Neuron (in vitro differentiated cells): Measurements from ENCODE around the gene UGT1A10.
"Not testable (repeated sequence)": the region's sequence is repeated elsewhere in the genome, so short reads cannot be mapped to it uniquely, and the experiment has no call there.

Source experiments
- H2AFZ ChIP-seq: one replicate; pipeline ENCODE4 v1.6.1; 2013; ENCODE audit warnings: low read depth, mild to moderate bottlenecking, inconsistent platforms, low read length, moderate library complexity
- H3K27me3 ChIP-seq: one replicate; pipeline ENCODE4 v1.6.1; 2013; ENCODE audit warnings: low read length; ENCODE audit not compliant: insufficient read depth
- H3K36me3 ChIP-seq: one replicate; pipeline ENCODE4 v1.6.1; 2013; ENCODE audit warnings: low read length; ENCODE audit not compliant: insufficient read depth
- H3K4me1 ChIP-seq: one replicate; pipeline ENCODE4 v1.6.1; 2013; ENCODE audit warnings: low read length; ENCODE audit not compliant: insufficient read depth
- H3K4me3 ChIP-seq: 2 replicates; pipeline ENCODE4 v1.5.1; 2013; ENCODE audit warnings: mild to moderate bottlenecking, low read length, moderate library complexity
- H3K9me3 ChIP-seq: one replicate; pipeline ENCODE4 v1.6.1; 2013; ENCODE audit warnings: low read length

Gene UGT1A10

DNA sequence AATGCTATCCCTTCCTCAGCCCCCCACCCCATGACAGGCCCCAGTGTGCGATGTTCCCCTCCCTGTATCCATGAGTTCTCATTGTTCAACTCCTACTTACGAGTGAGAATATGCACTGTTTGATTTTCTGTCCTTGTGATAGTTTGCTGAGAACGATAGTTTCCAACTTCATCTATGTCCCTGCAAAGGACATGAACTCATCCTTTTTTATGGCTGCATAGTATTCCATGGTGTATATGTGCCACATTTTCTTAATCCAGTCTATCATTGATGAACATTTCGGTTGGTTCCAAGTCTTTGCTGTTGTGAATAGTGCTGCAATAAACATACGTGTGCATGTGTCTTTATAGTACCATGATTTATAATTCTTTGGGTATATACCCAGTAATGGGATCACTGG is 14.4 kb upstream of the UGT1A10 start:
- H3K9me3 ChIP-seq, H3K36me3 ChIP-seq, H3K4me1 ChIP-seq, H3K4me3 ChIP-seq, H2AFZ ChIP-seq, H3K27me3 ChIP-seq: not testable (repeated sequence)

DNA sequence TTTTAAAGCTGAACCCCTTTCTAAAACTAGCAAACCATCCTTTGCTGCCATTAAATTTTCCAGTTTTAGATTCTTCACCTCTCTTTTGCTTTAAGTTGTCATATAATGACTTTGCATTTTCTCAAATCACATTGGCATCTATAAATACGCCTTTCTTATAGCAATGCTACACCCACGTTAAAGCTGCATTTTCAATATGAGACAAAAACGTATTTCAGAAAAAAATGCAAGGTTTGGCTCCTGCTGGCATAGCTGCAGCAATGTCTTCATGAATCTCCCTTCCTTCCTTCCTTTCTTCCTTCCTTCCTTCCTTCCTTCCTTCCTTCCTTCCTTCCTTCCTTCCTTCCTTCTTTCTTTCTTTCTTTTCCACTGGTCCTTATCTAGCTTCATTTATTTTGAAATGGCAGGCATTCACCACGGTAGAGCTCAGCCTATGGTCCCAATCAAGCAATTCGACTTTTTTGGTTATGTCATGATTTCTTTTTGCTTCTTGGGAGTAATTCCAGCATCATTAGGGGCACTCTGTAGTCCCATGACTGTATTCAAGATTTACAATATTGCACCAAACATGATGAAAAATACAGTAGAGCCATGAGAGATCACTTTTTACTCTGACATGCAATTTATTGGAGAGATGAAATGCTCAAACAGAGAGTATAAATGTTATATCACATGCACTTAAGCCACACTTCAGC is 8.8 kb upstream of the UGT1A10 start:
- Histone ChIP-seq H3K9me3 (no peaks in the 10 kb centered on the region), H3K36me3 (no peaks in the 10 kb centered on the region), H3K4me3 (no peak overlapping the region), H2AFZ (no peak overlapping the region), H3K4me1 (no peaks in the 10 kb centered on the region), H3K27me3 (no peaks in the 10 kb centered on the region)

DNA sequence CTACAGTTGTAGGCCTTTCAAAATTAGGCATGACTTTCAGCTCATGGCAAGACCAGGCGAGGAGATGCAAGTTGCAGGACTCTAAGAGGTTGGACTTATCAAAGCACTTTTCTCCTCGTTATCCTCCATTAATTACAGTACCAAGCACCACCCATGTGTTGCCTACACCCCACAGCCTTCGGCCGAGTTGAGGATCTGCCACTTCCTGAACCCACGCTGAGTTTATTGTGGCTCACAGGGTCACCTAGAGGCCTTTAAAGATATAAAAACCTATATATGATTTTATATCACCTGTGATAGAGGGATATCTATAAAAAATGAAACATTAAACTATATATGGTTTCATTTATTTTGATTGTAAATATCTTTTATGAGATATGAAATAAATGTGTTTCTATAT is 2.6 kb downstream of the UGT1A10 start:
- H3K36me3 ChIP-seq: no peaks in the 10 kb centered on the region
- no peaks in the 10 kb centered on the region for H3K9me3 ChIP-seq
- no peaks in the 10 kb centered on the region for H3K27me3 ChIP-seq
- H3K4me1 ChIP-seq: no peaks in the 10 kb centered on the region
- H2AFZ ChIP-seq: no peak overlapping the region
- H3K4me3 ChIP-seq: no peak overlapping the region

DNA sequence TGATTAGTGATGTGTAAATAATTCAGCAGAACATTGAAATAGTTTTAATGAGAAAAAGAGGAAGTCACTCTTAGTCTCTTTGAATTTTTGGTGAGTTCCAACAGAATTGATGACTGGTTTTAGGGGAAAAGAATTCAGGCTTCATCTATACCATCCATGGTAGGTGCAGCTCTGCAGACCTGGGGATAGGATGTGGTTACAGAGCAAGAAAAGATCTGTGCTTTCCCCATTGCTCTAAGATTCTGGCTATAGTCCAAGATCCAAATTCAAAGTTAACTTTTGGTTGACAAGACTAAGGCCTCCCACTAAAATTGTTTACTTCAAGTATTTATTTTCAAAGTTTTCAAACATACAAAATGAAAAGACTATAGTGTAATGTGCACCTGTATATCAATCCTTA is 3.6 kb downstream of the UGT1A10 start:
- Histone ChIP-seq H3K4me3 (no peak overlapping the region), H2AFZ (no peak overlapping the region), H3K4me1 (no peaks in the 10 kb centered on the region), H3K27me3 (no peaks in the 10 kb centered on the region), H3K36me3 (no peaks in the 10 kb centered on the region), H3K9me3 (no peaks in the 10 kb centered on the region)

DNA sequence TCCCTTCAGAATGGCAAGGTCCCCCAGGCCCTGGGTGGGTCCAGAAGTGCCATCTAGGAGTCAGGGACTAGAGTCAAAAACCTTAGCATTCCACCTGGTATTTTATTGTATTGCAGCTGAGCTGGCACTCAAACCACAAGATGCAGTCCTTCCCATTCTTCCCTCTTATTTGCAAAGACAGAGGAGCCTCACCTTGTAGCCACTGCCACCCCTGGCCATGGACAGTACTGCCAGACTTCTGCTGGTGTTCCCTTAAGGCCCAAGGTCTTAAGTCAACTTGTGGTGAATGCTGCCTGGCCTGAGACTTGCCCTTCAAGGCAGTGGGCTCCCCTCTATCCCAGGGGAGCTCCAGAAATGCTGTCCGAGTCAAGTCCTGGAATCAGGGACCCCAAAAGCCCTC is 6.9 kb downstream of the UGT1A10 start:
- Histone ChIP-seq H3K9me3 (peaks cover 2% of the 10 kb centered on the region), H3K36me3 (no peaks in the 10 kb centered on the region), H3K4me1 (no peaks in the 10 kb centered on the region), H3K4me3 (no peak overlapping the region), H3K27me3 (no peaks in the 10 kb centered on the region), H2AFZ (no peak overlapping the region)

DNA sequence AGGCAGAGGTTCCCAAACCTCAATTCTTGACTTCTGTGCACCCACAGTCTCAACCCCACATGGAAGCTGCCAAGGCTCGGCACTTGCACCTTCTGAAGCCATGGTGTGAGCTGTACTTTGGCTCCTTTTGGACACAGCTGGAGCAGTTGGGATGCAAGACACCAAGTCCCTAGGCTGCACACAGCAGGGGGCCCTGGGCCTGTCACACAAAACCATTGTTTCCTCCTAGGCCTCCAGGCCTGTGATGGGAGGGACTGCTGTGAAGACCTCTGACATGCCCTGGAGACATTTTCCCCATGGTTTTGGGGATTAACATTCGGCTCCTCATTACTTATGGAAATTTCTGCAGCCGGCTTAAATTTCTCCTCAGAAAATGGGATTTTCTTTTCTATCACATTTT is 9.8 kb downstream of the UGT1A10 start:
- H3K4me1 ChIP-seq, H2AFZ ChIP-seq, H3K36me3 ChIP-seq, H3K9me3 ChIP-seq, H3K4me3 ChIP-seq, H3K27me3 ChIP-seq: not testable (repeated sequence)

DNA sequence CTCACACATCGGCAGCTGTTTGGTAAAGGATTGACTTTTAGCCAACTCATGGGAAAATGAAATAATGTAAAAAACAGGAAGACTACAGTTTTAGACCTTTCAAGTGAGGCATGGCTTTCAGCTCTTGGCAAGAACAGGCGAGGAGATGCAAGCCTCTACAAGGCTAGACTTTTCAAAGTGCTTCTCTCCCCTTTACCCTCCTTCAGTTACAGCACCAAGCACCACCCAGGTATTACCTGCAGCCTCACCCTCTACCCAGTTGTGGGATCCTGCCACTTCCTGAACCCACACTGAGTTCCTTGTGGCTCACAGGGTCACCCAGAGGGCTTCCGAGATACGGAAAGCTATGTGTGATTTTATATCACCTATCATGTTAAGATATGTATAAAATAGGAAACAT is 14.7 kb downstream of the UGT1A10 start:
- H2AFZ ChIP-seq: no peak overlapping the region
- no peaks in the 10 kb centered on the region for H3K27me3 ChIP-seq
- H3K4me1 ChIP-seq: no peaks in the 10 kb centered on the region
- no peak overlapping the region for H3K4me3 ChIP-seq
- peaks cover under 1% of the 10 kb centered on the region for H3K9me3 ChIP-seq
- H3K36me3 ChIP-seq: no peaks in the 10 kb centered on the region

DNA sequence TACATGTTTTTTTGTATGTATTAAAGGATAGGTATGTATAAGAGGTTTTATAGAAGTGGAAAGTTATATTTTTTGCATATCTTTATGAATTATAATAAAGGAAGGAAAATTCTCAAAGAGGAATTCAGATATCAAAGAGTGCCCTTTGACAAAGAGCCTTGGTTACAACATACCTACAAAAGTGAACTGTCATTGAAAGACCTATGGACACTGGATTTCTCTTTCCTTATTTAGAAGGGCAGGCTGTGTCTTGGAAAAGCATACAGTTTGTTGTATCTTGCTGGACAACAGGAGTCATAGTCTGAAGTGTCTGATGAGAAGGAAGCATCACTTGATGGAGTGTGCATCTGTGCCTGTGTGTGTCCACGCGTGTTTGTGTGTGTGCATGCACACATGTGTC is 15.2 kb downstream of the UGT1A10 start:
- H3K4me3 ChIP-seq: no peak overlapping the region
- no peak overlapping the region for H2AFZ ChIP-seq
- no peaks in the 10 kb centered on the region for H3K27me3 ChIP-seq
- no peaks in the 10 kb centered on the region for H3K36me3 ChIP-seq
- no peaks in the 10 kb centered on the region for H3K9me3 ChIP-seq
- no peaks in the 10 kb centered on the region for H3K4me1 ChIP-seq

DNA sequence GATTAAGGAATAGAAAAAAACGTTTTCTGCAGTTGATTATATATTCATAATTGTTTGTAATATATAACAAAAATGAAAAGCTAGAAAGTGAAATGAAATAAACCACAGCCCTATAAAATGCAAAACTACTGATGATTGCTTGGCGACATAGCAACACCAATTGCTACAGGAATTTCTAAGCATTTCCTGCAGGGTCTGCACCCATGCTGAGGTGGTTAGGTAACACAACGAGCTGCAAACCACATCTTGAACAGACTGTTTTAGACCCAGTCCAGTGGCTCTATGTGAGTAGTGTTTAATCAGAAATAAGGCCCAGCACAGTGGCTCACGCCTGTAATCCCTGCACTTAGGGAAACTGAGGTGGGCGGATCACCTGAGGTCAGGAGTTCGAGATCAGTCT is 18.3 kb downstream of the UGT1A10 start:
- Histone ChIP-seq H3K4me3 (no peak overlapping the region), H3K36me3 (no peaks in the 10 kb centered on the region), H3K27me3 (no peaks in the 10 kb centered on the region), H2AFZ (no peak overlapping the region), H3K4me1 (no peaks in the 10 kb centered on the region), H3K9me3 (no peaks in the 10 kb centered on the region)

DNA sequence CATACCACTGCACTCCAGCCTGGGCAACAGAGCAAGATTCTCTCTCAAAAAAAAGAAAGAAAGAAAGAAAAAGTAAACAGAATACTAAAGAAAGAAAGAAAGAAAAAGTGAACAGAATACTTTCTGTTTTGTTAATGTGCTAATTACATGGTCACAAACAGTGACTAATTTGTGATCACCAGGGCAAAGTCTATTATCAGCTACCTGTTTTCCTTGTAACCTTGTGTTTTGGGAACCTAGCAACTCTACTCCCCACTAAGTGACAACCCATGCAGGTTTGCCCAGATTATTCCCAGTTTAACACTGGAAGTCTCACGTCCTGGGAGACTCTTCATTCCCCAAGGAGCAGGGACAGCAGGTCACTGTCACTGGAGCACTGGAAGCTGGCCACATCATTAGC is 18.8 kb downstream of the UGT1A10 start:
- no peaks in the 10 kb centered on the region for H3K9me3 ChIP-seq

DNA sequence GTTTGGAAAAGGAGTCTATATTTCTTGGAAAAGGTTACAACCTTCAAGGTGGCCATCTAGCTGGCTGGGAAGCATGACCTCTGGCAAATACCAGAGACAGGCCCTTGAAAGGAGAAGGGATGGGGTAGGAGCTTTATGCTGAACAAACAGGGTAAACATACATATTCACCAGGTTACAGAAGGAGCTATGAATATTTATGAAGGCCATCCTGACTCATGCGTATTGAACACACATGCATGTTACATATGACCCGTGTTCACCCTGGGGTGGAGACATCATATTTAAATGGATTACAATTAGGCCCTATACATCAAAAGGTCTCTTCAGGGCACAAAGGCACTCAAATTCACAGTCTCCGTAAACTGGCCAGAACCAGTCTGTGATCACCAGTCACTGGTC is 19.7 kb downstream of the UGT1A10 start:
- not testable (repeated sequence) for H3K4me3 ChIP-seq, H3K9me3 ChIP-seq, H3K27me3 ChIP-seq, H2AFZ ChIP-seq, H3K4me1 ChIP-seq, H3K36me3 ChIP-seq

More for the DNA sequence above, 18.8 kb downstream of the UGT1A10 start:
- no peaks in the 10 kb centered on the region for H3K36me3 ChIP-seq
- no peak overlapping the region for H3K4me3 ChIP-seq
- no peaks in the 10 kb centered on the region for H3K27me3 ChIP-seq
- H3K4me1 ChIP-seq: no peaks in the 10 kb centered on the region
- no peak overlapping the region for H2AFZ ChIP-seq

DNA sequence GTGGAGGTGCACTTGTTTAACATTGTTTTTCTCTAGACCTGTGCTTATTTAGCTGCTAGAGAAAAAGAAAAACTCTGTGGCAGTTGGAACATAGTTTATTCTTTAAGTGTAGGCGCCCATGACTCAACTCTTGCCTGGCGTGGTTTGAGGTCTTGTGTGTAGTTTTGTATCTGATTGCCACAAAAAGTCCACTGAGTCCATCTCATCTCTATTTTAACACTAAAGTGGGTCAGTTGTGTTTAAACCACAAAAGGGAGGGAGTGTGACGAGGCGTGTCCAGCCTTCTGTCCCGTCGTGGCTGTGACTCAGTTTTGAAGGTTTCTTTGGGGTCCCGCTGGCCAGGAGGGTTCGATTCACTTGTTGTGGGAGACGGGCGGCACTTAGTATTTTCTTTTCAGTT is 20.2 kb downstream of the UGT1A10 start:
- no peaks in the 10 kb centered on the region for H3K4me1 ChIP-seq
- H3K27me3 ChIP-seq: no peaks in the 10 kb centered on the region
- no peak overlapping the region for H2AFZ ChIP-seq
- H3K4me3 ChIP-seq: no peak overlapping the region
- H3K36me3 ChIP-seq: no peaks in the 10 kb centered on the region
- no peaks in the 10 kb centered on the region for H3K9me3 ChIP-seq

DNA sequence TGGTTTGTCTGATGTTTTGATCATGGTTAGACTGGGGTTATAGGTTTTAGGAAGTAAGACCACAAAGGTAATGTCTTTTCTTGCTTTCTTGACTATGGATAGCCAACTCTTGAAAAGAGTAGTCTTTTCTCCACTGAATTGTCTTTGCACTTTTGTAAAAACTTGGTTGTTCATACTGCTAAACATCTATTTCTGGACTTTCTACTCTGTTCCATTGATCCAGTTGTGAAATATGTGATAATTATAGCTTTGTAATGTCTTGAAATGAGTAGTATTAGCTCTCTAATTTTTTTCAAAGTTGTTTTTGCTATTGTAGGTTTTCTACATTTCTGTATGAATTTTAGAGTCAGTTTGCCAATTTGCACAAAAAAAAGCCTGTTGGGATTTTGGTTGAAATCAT is 22.4 kb downstream of the UGT1A10 start:
- H3K4me3 ChIP-seq: no peak overlapping the region
- no peak overlapping the region for H2AFZ ChIP-seq
- H3K36me3 ChIP-seq: no peaks in the 10 kb centered on the region
- H3K4me1 ChIP-seq: no peaks in the 10 kb centered on the region
- no peaks in the 10 kb centered on the region for H3K9me3 ChIP-seq
- H3K27me3 ChIP-seq: no peaks in the 10 kb centered on the region

DNA sequence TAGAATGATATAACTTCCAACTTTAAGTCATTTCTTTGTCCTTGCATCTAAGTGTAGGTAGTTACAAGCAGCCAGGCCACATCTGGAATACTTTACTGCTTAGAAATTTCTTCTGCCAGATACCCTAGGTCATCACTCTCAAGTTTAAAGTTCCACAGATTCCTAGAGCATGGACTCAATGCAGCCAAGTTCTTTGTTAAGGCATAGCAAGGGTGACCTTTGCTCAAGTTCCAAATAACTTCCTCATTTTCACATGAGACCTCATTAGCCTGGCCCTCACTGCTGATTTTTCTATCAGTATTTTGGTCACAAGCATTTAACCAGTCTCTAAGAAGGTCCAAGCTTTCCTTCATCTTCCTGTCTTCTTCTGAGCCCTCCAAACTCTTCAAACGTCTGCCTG is 27.7 kb downstream of the UGT1A10 start:
- H3K36me3 ChIP-seq: no peaks in the 10 kb centered on the region
- H3K27me3 ChIP-seq: no peaks in the 10 kb centered on the region
- no peak overlapping the region for H2AFZ ChIP-seq
- no peaks in the 10 kb centered on the region for H3K4me1 ChIP-seq
- no peak overlapping the region for H3K4me3 ChIP-seq
- no peaks in the 10 kb centered on the region for H3K9me3 ChIP-seq
